KMS-11 (cell line): ENCODE data around the gene CORO2A.

Experiments used
- H2AFZ ChIP-seq: fragments of 200-600 bp; sonication (generic); 2 replicates; pipeline ENCODE4 v1.6.1; 2016; ENCODE audit warnings: antibody characterized with exemption, mixed run types, low read depth
- H3K27ac ChIP-seq: fragments of 200-600 bp; sonication (generic); 2 replicates; pipeline ENCODE4 v1.6.1; 2016; ENCODE audit warnings: mild to moderate bottlenecking, mixed run types
- H3K27me3 ChIP-seq: fragments of 200-600 bp; sonication (generic); 2 replicates; pipeline ENCODE4 v1.6.1; 2017; ENCODE audit warnings: mild to moderate bottlenecking, low read depth, mixed run types, moderate library complexity; ENCODE audit not compliant: insufficient read depth
- H3K36me3 ChIP-seq: fragments of 200-600 bp; sonication (generic); 2 replicates; pipeline ENCODE4 v1.6.1; 2017; ENCODE audit warnings: mild to moderate bottlenecking, mixed run types; ENCODE audit not compliant: insufficient read depth
- H3K4me1 ChIP-seq: fragments of 200-600 bp; sonication (generic); 2 replicates; pipeline ENCODE4 v1.6.1; 2016; ENCODE audit warnings: mild to moderate bottlenecking, low read depth, mixed run types; ENCODE audit not compliant: poor library complexity, severe bottlenecking
- H3K4me2 ChIP-seq: fragments of 200-600 bp; sonication (generic); 2 replicates; pipeline ENCODE4 v1.7.0; 2016; ENCODE audit warnings: mild to moderate bottlenecking, mixed run types
- H3K4me3 ChIP-seq: fragments of 200-600 bp; sonication (generic); IDR thresholded peaks from 2 replicates; pipeline ENCODE4 v1.6.1; 2017; ENCODE audit warnings: low read depth, low read length, mixed read lengths; ENCODE audit not compliant: insufficient read depth
- H3K79me2 ChIP-seq: fragments of 200-600 bp; sonication (generic); 2 replicates; pipeline ENCODE4 v1.6.1; 2016; ENCODE audit warnings: low read depth, mixed run types; ENCODE audit not compliant: insufficient read depth
- H3K9ac ChIP-seq: fragments of 200-600 bp; sonication (generic); 2 replicates; pipeline ENCODE4 v1.6.1; 2016; ENCODE audit warnings: mild to moderate bottlenecking, mixed run types
- H4K20me1 ChIP-seq: fragments of 200-600 bp; sonication (generic); 2 replicates; pipeline ENCODE4 v1.6.1; 2016; ENCODE audit warnings: mild to moderate bottlenecking, mixed run types; ENCODE audit not compliant: insufficient read depth
- CTCF ChIP-seq: fragments of 200-600 bp; sonication (generic); conservative IDR thresholded peaks from 2 replicates; pipeline ENCODE4 v1.6.1; 2017; ENCODE audit warnings: low read depth, mild to moderate bottlenecking, antibody characterized with exemption, low read length, moderate library complexity, mixed read lengths

CORO2A gene

GRCh38 chr9:98142925-98143481 is 49.4 kb downstream of the CORO2A start:
- Histone ChIP-seq H4K20me1 (no peaks in the 10 kb centered on the region), H3K27ac (no peak overlapping the region), H3K36me3 (no peaks in the 10 kb centered on the region), H3K27me3 (no peaks in the 10 kb centered on the region), H3K9ac (no peak overlapping the region), H2AFZ (no peak overlapping the region), H3K79me2 (no peaks in the 10 kb centered on the region), H3K4me1 (peaks cover 53% of the 10 kb centered on the region), H3K4me3 (no peak overlapping the region), H3K4me2 (no peak overlapping the region)
- TF ChIP-seq CTCF = no peak

GRCh38 chr9:98142182-98142907 is 50.1 kb downstream of the CORO2A start:
- Histone ChIP-seq H3K4me3 (no peak overlapping the region), H2AFZ (0 out of 2 replicates have a peak overlapping the region, but pooled peaks have one; percentile 16), H4K20me1 (no peaks in the 10 kb centered on the region), H3K36me3 (no peaks in the 10 kb centered on the region), H3K9ac (no peak overlapping the region), H3K27ac (no peak overlapping the region), H3K4me2 (no peak overlapping the region), H3K27me3 (no peaks in the 10 kb centered on the region), H3K4me1 (peaks cover 53% of the 10 kb centered on the region), H3K79me2 (no peaks in the 10 kb centered on the region)
- no peak for TF ChIP-seq CTCF

- no peak overlapping the region for H3K9ac ChIP-seq
- peaks cover 35% of the 10 kb centered on the region for H3K4me1 ChIP-seq
- H2AFZ ChIP-seq = no peak overlapping the region
- H3K36me3 ChIP-seq = no peaks in the 10 kb centered on the region
- no peaks in the 10 kb centered on the region for H4K20me1 ChIP-seq
- H3K79me2 ChIP-seq = no peaks in the 10 kb centered on the region
- H3K4me3 ChIP-seq = no peak overlapping the region
- H3K27me3 ChIP-seq = no peaks in the 10 kb centered on the region
- no peak overlapping the region for H3K4me2 ChIP-seq
- no peak for TF ChIP-seq CTCF
- H3K27ac ChIP-seq = no peak overlapping the region
These were observed 51.9 kb downstream of the CORO2A start for GRCh38 chr9:98140503-98140902.

- Histone ChIP-seq H3K4me1 (peaks cover 48% of the 10 kb centered on the region), H3K79me2 (no peaks in the 10 kb centered on the region), H3K27ac (no peak overlapping the region), H3K4me3 (no peak overlapping the region), H3K4me2 (no peak overlapping the region), H3K36me3 (no peaks in the 10 kb centered on the region), H3K9ac (no peak overlapping the region), H3K27me3 (no peaks in the 10 kb centered on the region), H4K20me1 (no peaks in the 10 kb centered on the region), H2AFZ (no peak overlapping the region)
- TF ChIP-seq CTCF = no peak
These were observed 55.9 kb downstream of the CORO2A start for GRCh38 chr9:98136489-98136888.
